Ovary (tissue), 9 donors: Measurements from ENCODE around the gene MIX23. TPM values are rescaled to one million over a fixed set of nuclear protein-coding genes. Genes with fewer than 3 reads are reported as not detected.

ENCODE experiments used
- DNase-seq, 5 donors: peaks; one replicate each; pipeline ENCODE4 v3.0.0-alpha.2; 2019 to 2020
- H3K27ac ChIP-seq, 2 donors: fragments of 200-600 bp; one replicate each; pipeline versions ENCODE4 v1.5.1 to v1.8.0; 2019 to 2022
- H3K27me3 ChIP-seq: fragments of 200-600 bp; one replicate; pipeline ENCODE4 v1.8.0; 2022
- H3K36me3 ChIP-seq: fragments of 200-600 bp; sonication (generic); one replicate; pipeline ENCODE4 v1.5.1; 2019
- H3K4me1 ChIP-seq: one replicate; pipeline ENCODE4 v1.8.1; 2013; ENCODE audit warnings: mild to moderate bottlenecking, moderate library complexity; ENCODE audit not compliant: insufficient read depth
- H3K4me3 ChIP-seq: fragments of 200-600 bp; sonication (generic); one replicate; pipeline ENCODE4 v1.5.1; 2017
- H3K9me3 ChIP-seq, 2 donors: fragments of 200-600 bp in 1 of 2; sonication (generic) in 1 of 2; one replicate each; pipeline versions ENCODE4 v1.5.1 to v1.8.1; 2013 to 2019; ENCODE audit warnings: mild to moderate bottlenecking in 1 of 2, moderate library complexity in 1 of 2
- EP300 ChIP-seq: sonication (generic); formaldehyde crosslinking; IDR thresholded peaks from one replicate; pipeline ENCODE4 v1.6.1; 2017; ENCODE audit warnings: antibody characterized with exemption
- POLR2A ChIP-seq: fragments of 450-650 bp; IDR thresholded peaks from one replicate; pipeline ENCODE4 v1.6.1; 2017; ENCODE audit warnings: antibody characterized with exemption, mild to moderate bottlenecking, moderate library complexity
- WGBS, 3 donors: extraction: QIAGEN DNeasy Blood & Tissue Kit in 1 of 3; methylation state at CpG; one replicate each; pipeline versions ENCODE4 v1.1.5 to v1.1.7; 2013 to 2017; 5-methylcytosine and 5-hydroxymethylcytosine counted together
- intact Hi-C, 4 donors: fragments of 100-400 bp; cut with DNase I; formaldehyde crosslinking; loops; one replicate each; pipeline versions ENCODE4 v1.11.0 to v1.15.1; 2022 to 2023
- polyA plus RNA-seq, 2 donors: library from polyadenylated mRNA; stranded (reverse); fragments of 200-250 nt in 1 of 2; fragments of 350-450 nt in 1 of 2; fragmentation: Illumina TruSeq in 1 of 2; extraction: RNeasy Lipid Tissue Mini Kit (QIAGEN cat#74804) in 1 of 2; gene quantifications; one replicate each; pipeline ENCODE4 v1.2.3, GENCODE V29; 2013 to 2014
- total RNA-seq, 7 donors: library from RNA; depleted of rRNA in 2 of 7; stranded (reverse); fragments of >200 nt in 2 of 7; fragmentation: NEBNext Ultra II Directional in 3 of 7; extraction: Animal tissue kit (Norgen Biotek cat#: 25700) in 3 of 7; gene quantifications; one replicate each; pipeline versions ENCODE4 v1.1.0 to v1.2.4, GENCODE V29; 2016 to 2023
- TF ChIP-seq, protein P1 (sequence below), 3 donors: fragments of 450-650 bp in 2 of 3; fragments of 200-600 bp in 1 of 3; IDR thresholded peaks; one replicate each; pipeline versions ENCODE4 v1.5.1 to v1.8.0; 2016 to 2022; ENCODE audit warnings: antibody characterized with exemption in 3 of 3, mild to moderate bottlenecking in 1 of 3
- donor health status: DM: no; HTN: no; CAD: no; lungs with moderate emphysema.
- donor health status: DM: no; HTN: no; CAD: no.
- donor health status: Bipolar disorder and iron deficiency.
- donor health status: DM: yes; HTN: yes; CAD: no.
- donor health status: DM: no; HTN: no; CAD: no.
- donor health status: DM: yes; HTN: yes; CAD: no.

The MIX23 gene
- total and polyA plus RNA-seq, 9 donors, result 8.0 to 30.7 (median 16.7) TPM

DNA sequence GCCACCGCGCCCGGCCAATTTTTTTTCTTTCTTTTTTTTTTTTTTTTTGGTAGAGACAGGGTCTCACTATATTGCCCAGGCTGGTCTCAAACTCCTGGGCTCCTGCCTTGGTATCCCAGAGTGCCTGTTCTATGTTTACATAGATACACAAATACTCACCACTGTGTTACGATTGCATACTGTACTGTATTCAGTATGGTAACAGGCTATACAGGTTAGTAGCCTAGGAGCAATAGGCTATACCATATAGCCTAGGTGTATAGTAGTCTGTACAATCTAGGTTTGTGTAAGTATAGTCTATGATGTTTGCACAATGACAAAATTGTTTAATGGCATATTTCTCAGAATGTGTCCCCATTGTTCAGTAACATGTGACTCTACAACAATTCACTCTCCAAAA is 31.4 kb downstream of the MIX23 start:
- Histone ChIP-seq H3K4me3 (no peak overlapping the region), H3K9me3 (no peaks in the 10 kb centered on the region), H3K27ac (no peak overlapping the region), H3K27me3 (no peaks in the 10 kb centered on the region), H3K4me1 (no peaks in the 10 kb centered on the region), H3K36me3 (no peaks in the 10 kb centered on the region)
- 92 to 95% (median 93%) methylated on average over 4 of the region's 4 CpGs for WGBS, 3 donors
- TF ChIP-seq POLR2A (no peak), EP300 (no peak)
- TF ChIP-seq, protein P1, sequence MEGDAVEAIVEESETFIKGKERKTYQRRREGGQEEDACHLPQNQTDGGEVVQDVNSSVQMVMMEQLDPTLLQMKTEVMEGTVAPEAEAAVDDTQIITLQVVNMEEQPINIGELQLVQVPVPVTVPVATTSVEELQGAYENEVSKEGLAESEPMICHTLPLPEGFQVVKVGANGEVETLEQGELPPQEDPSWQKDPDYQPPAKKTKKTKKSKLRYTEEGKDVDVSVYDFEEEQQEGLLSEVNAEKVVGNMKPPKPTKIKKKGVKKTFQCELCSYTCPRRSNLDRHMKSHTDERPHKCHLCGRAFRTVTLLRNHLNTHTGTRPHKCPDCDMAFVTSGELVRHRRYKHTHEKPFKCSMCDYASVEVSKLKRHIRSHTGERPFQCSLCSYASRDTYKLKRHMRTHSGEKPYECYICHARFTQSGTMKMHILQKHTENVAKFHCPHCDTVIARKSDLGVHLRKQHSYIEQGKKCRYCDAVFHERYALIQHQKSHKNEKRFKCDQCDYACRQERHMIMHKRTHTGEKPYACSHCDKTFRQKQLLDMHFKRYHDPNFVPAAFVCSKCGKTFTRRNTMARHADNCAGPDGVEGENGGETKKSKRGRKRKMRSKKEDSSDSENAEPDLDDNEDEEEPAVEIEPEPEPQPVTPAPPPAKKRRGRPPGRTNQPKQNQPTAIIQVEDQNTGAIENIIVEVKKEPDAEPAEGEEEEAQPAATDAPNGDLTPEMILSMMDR (IDR thresholded peaks at IDR 0.05), result no peak
- intact Hi-C loops, result no loop called here
- no peak for DNase-seq

DNA sequence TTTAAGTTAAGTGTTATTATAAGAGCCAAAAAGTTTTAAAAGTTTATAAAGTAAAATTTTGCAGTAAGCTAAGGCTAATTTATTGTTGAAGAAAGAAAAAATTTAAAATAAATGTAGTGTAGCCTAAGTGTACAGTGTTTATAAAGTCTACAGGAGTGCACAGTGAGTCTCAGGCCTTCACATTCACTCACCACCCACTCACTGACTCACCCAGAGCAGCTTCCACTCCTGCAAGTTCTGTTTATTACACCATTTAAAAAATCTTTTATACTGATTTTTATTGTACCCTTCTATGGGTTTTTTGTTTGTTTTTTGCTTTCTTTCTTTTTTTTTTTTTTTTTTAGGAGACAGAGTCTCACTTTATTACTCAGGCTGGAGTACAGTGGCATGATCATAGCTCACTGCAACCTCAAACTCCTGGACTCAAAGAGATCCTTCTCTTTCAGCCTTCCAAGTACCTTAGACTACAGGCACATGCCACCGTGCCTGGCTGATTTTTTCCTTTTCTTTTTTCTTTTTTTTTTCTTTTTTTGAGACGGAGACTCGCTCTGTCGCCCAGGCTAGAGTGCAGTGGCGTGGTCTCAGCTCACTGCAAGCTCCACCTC is 32.1 kb downstream of the MIX23 start:
- intact Hi-C loops, result no loop called here
- Histone ChIP-seq H3K27me3 (no peaks in the 10 kb centered on the region), H3K36me3 (no peaks in the 10 kb centered on the region), H3K27ac (no peak overlapping the region), H3K9me3 (no peaks in the 10 kb centered on the region), H3K4me1 (no peaks in the 10 kb centered on the region), H3K4me3 (no peak overlapping the region)
- WGBS, 3 donors, result 76 to 83% (median 81%) methylated on average over 5 of the region's 5 CpGs
- TF ChIP-seq, protein P1 (IDR thresholded peaks at IDR 0.05), result no peak
- TF ChIP-seq POLR2A, result no peak
- no peak for TF ChIP-seq EP300
- DNase-seq, result no peak

DNA sequence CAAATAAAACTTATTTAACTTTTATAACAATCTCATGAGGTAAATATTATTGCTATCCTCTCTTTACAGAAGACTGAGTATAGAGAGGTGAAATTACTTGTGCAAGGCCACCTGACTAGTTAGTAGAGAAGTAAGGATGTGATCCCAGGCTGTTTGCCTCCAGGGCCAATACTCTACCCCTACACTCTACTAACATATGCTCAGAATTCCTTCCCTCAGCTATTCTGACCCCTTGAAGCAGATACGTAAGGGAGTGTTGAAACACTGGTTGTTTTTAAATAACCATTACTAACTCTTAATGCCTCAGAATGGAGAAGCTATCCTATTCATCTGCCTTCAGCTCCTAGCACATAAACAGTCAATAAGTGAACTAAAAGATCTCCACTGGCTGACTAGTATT is 33.9 kb downstream of the MIX23 start:
- H3K4me1 ChIP-seq, result no peaks in the 10 kb centered on the region
- no peak overlapping the region for H3K27ac ChIP-seq
- WGBS, 3 donors, result 50 to 52% (median 52%) methylated on average over 1 of the region's 1 CpG
- intact Hi-C loops, result no loop called here
- H3K9me3 ChIP-seq, result no peaks in the 10 kb centered on the region
- TF ChIP-seq, protein P1 (IDR thresholded peaks at IDR 0.05), result no peak
- TF ChIP-seq POLR2A (no peak), EP300 (no peak)
- H3K27me3 ChIP-seq, result no peaks in the 10 kb centered on the region
- no peak for DNase-seq
- H3K4me3 ChIP-seq, result no peak overlapping the region
- H3K36me3 ChIP-seq, result no peaks in the 10 kb centered on the region

DNA sequence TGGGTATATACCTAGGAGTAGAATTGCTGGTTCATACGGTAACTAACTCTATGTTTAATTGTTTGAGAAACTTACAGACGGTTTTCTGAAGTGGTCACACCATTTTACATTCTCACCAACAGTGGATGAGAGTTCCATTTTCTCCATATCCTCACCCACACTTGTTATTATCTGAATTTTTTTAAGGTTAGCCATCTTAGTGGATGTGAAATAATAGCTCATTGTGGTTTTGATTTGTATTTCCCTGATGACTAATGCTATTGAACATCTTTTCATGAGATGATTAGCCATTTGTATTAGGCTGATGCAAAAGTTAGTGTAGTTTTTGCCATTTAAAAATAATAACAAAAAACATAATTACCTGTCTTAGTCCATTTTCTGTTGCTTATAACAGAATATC is 39.4 kb downstream of the MIX23 start:
- Histone ChIP-seq H3K4me1 (no peaks in the 10 kb centered on the region), H3K36me3 (no peaks in the 10 kb centered on the region), H3K27me3 (no peaks in the 10 kb centered on the region), H3K9me3 (no peaks in the 10 kb centered on the region), H3K27ac (no peak overlapping the region), H3K4me3 (no peak overlapping the region)
- intact Hi-C loops, result no loop called here
- TF ChIP-seq, protein P1 (IDR thresholded peaks at IDR 0.05), result no peak
- TF ChIP-seq EP300 (no peak), POLR2A (no peak)
- 77 to 81% (median 79%) methylated on average over 2 of the region's 2 CpGs for WGBS, 3 donors
- no peak for DNase-seq
